Stimulated activated CD8-positive, alpha-beta memory T cell treated with anti-CD3 and anti-CD28 coated beads, Interleukin-15, amount 100 ng/mL, for 48 hours (primary cell): ENCODE measurements around the gene UNC5B.

Source experiments
- DNase-seq, 2 donors: peaks; one replicate each; pipeline ENCODE4 v3.0.0-alpha.2; 2020; ENCODE audit warnings: low read depth in 2 of 2

The UNC5B gene

GRCh38 chr10:71222601-71223346 is 10.4 kb downstream of the UNC5B start:
- no peak for DNase-seq

GRCh38 chr10:71223347-71224058 is 11.1 kb downstream of the UNC5B start:
- no peak for DNase-seq

GRCh38 chr10:71225291-71226058 is 13.1 kb downstream of the UNC5B start:
- no peak for DNase-seq

- DNase-seq: no peak
These were observed 16.7 kb downstream of the UNC5B start for GRCh38 chr10:71228875-71229675.

GRCh38 chr10:71229726-71230655 is 17.6 kb downstream of the UNC5B start:
- DNase-seq: no peak

- DNase-seq: no peak
These were observed 18.3 kb downstream of the UNC5B start for GRCh38 chr10:71230656-71231025.

- DNase-seq: no peak
These were observed 18.8 kb downstream of the UNC5B start for GRCh38 chr10:71231206-71231605.

- DNase-seq: no peak
These were observed 20.0 kb downstream of the UNC5B start for GRCh38 chr10:71232089-71232998.

GRCh38 chr10:71233482-71233892 is 21.1 kb downstream of the UNC5B start:
- DNase-seq: no peak

GRCh38 chr10:71234004-71234894 is 21.9 kb downstream of the UNC5B start:
- no peak for DNase-seq

- no peak for DNase-seq
These were observed 22.8 kb downstream of the UNC5B start for GRCh38 chr10:71234970-71235685.

GRCh38 chr10:71235808-71236207 is 23.4 kb downstream of the UNC5B start:
- DNase-seq: no peak

GRCh38 chr10:71236286-71236685 is 23.9 kb downstream of the UNC5B start:
- no peak for DNase-seq

- no peak for DNase-seq
These were observed 24.7 kb downstream of the UNC5B start for GRCh38 chr10:71236822-71237682.

GRCh38 chr10:71237843-71238623 is 25.7 kb downstream of the UNC5B start:
- DNase-seq: no peak

GRCh38 chr10:71238626-71239025 is 26.3 kb downstream of the UNC5B start:
- DNase-seq: no peak
